Smooth muscle cell (in vitro differentiated cells): ENCODE measurements around the gene PEX7. TPM values are rescaled to one million over a fixed set of nuclear protein-coding genes. Genes with fewer than 3 reads are reported as not detected.
A peak's percentile ranks its signal among the peaks of the same experiment; 100 is the strongest.

ENCODE experiments used
- DNase-seq: peaks from one replicate; lab custom pipeline; 2025; ENCODE audit not compliant: unreplicated experiment; lab: John Stamatoyannopoulos, UW
- H2AFZ ChIP-seq: fragments of 200-600 bp; sonication (generic); 2 replicates; pipeline ENCODE4 v1.6.0; 2016; ENCODE audit warnings: antibody characterized with exemption, low read depth, mild to moderate bottlenecking
- H3F3A ChIP-seq: fragments of 200-600 bp; sonication (generic); 2 replicates; pipeline ENCODE4 v1.6.0; 2017; ENCODE audit warnings: antibody characterized with exemption, low read depth
- H3K27ac ChIP-seq: fragments of 200-600 bp; sonication (generic); 2 replicates; pipeline ENCODE4 v1.5.1; 2016; ENCODE audit warnings: low read depth, mild to moderate bottlenecking
- H3K27me3 ChIP-seq: fragments of 200-600 bp; sonication (generic); 2 replicates; pipeline ENCODE4 v1.6.1; 2016; ENCODE audit warnings: low read depth, mild to moderate bottlenecking
- H3K36me3 ChIP-seq: fragments of 200-600 bp; sonication (generic); 2 replicates; pipeline ENCODE4 v1.5.1; 2016; ENCODE audit warnings: low read depth
- H3K4me1 ChIP-seq: fragments of 200-600 bp; sonication (generic); 2 replicates; pipeline ENCODE4 v1.5.1; 2016; ENCODE audit warnings: low read depth
- H3K4me2 ChIP-seq: fragments of 200-600 bp; sonication (generic); 2 replicates; pipeline ENCODE4 v1.6.0; 2016; ENCODE audit warnings: mild to moderate bottlenecking
- H3K4me3 ChIP-seq: fragments of 200-600 bp; sonication (generic); 2 replicates; pipeline ENCODE4 v1.5.1; 2016; ENCODE audit warnings: mild to moderate bottlenecking
- H3K79me2 ChIP-seq: fragments of 200-600 bp; sonication (generic); 2 replicates; pipeline ENCODE4 v1.6.0; 2016; ENCODE audit warnings: low read depth, mild to moderate bottlenecking
- H3K9ac ChIP-seq: fragments of 200-600 bp; sonication (generic); 2 replicates; pipeline ENCODE4 v1.6.0; 2016; ENCODE audit warnings: low read depth
- H3K9me3 ChIP-seq: fragments of 200-600 bp; sonication (generic); replicated peaks from 2 replicates; pipeline ENCODE4 v1.5.1; 2016; ENCODE audit warnings: low read depth
- H4K20me1 ChIP-seq: fragments of 200-600 bp; sonication (generic); 2 replicates; pipeline ENCODE4 v1.6.0; 2016; ENCODE audit warnings: low read depth
- CTCF ChIP-seq: fragments of 200-600 bp; sonication (generic); IDR thresholded peaks from 2 replicates; pipeline ENCODE4 v1.5.1; 2017; ENCODE audit warnings: borderline replicate concordance, mild to moderate bottlenecking, antibody characterized with exemption; ENCODE audit not compliant: insufficient read depth, poor library complexity, severe bottlenecking
- WGBS: methylation state at CpG from one replicate; pipeline ENCODE4 v1.1.7; 2016; ENCODE audit warnings: low lambda C conversion rate; 5-methylcytosine and 5-hydroxymethylcytosine counted together
- polyA plus RNA-seq: library from polyadenylated mRNA; unstranded; fragments of >200 nt; fragmentation: Nextera tagmentation; extraction: Ambion mirVana; gene quantifications from 2 replicates; pipeline ENCODE4 v1.2.1, GENCODE V29; 2016
- total RNA-seq: library from RNA; depleted of rRNA; stranded (reverse); fragments of >200 nt; gene quantifications from 2 replicates; pipeline ENCODE4 v1.2.3, GENCODE V29; 2014

Gene PEX7
- total and polyA plus RNA-seq, 2 experiments from 2014 or later: 10.3 to 14.4 TPM

- Histone ChIP-seq H3K4me3 (no peak overlapping the region), H3K4me1 (no peaks in the 10 kb centered on the region), H2AFZ (no peak overlapping the region), H3K4me2 (no peak overlapping the region), H3K27me3 (peaks cover 26% of the 10 kb centered on the region), H3K36me3 (no peaks in the 10 kb centered on the region), H3F3A (no peaks in the 10 kb centered on the region), H3K79me2 (no peaks in the 10 kb centered on the region), H3K27ac (no peak overlapping the region), H4K20me1 (no peaks in the 10 kb centered on the region), H3K9ac (no peak overlapping the region), H3K9me3 (no peaks in the 10 kb centered on the region)
- no peak for DNase-seq
- WGBS: 88% methylated on average over 2 of the region's 2 CpGs
- TF ChIP-seq CTCF: no peak
Observed at GRCh38 chr6:136820561-136820960, 1.8 kb upstream of the PEX7 start.

GRCh38 chr6:136822046-136822375 lies 381 bp upstream of the PEX7 start:
- H3K27me3 ChIP-seq: peaks cover 26% of the 10 kb centered on the region
- no peaks in the 10 kb centered on the region for H3K79me2 ChIP-seq
- H3K4me3 ChIP-seq: peak overlapping the region; percentile 83
- 24% methylated on average over 11 of the region's 11 CpGs for WGBS
- no peaks in the 10 kb centered on the region for H3K4me1 ChIP-seq
- no peaks in the 10 kb centered on the region for H4K20me1 ChIP-seq
- H3K9me3 ChIP-seq: no peaks in the 10 kb centered on the region
- peak; percentile 15 for DNase-seq
- no peaks in the 10 kb centered on the region for H3F3A ChIP-seq
- no peak for TF ChIP-seq CTCF
- peak overlapping the region; percentile 82 for H3K9ac ChIP-seq
- H2AFZ ChIP-seq: peak overlapping the region; percentile 100
- peak overlapping the region; percentile 77 for H3K27ac ChIP-seq
- H3K4me2 ChIP-seq: peak overlapping the region; percentile 95
- H3K36me3 ChIP-seq: peaks cover 3% of the 10 kb centered on the region

GRCh38 chr6:136823128-136823660 lies 802 bp downstream of the PEX7 start:
- TF ChIP-seq CTCF: no peak
- Histone ChIP-seq H3K9ac (peak overlapping the region; percentile 82), H3K27me3 (peaks cover 16% of the 10 kb centered on the region), H3K79me2 (no peaks in the 10 kb centered on the region), H3K4me3 (peak overlapping the region; percentile 83), H3F3A (no peaks in the 10 kb centered on the region), H3K4me1 (no peaks in the 10 kb centered on the region), H4K20me1 (no peaks in the 10 kb centered on the region), H3K4me2 (peak overlapping the region; percentile 95), H3K36me3 (peaks cover 3% of the 10 kb centered on the region), H3K27ac (no peak overlapping the region), H2AFZ (peak overlapping the region; percentile 100), H3K9me3 (no peaks in the 10 kb centered on the region)
- no peak for DNase-seq
- 69% methylated on average over 31 of the region's 31 CpGs for WGBS

GRCh38 chr6:136826216-136826615 lies 3.8 kb downstream of the PEX7 start:
- H3K9me3 ChIP-seq: no peaks in the 10 kb centered on the region
- H4K20me1 ChIP-seq: no peaks in the 10 kb centered on the region
- no peaks in the 10 kb centered on the region for H3K79me2 ChIP-seq
- no peaks in the 10 kb centered on the region for H3K27me3 ChIP-seq
- no peak for DNase-seq
- H3K27ac ChIP-seq: no peak overlapping the region
- H3K4me3 ChIP-seq: no peak overlapping the region
- no peaks in the 10 kb centered on the region for H3K4me1 ChIP-seq
- no peak overlapping the region for H3K4me2 ChIP-seq
- WGBS: 98% methylated on average over 6 of the region's 6 CpGs
- H2AFZ ChIP-seq: no peak overlapping the region
- no peaks in the 10 kb centered on the region for H3F3A ChIP-seq
- H3K36me3 ChIP-seq: peaks cover 14% of the 10 kb centered on the region
- TF ChIP-seq CTCF: no peak
- H3K9ac ChIP-seq: no peak overlapping the region
